Smooth muscle cell of the brain vasculature (primary cell): ENCODE data around the gene SEH1L.
"Not testable (repeated sequence)": the region's sequence is repeated elsewhere in the genome, so short reads cannot be mapped to it uniquely, and the experiment has no call there.

ENCODE experiments used
- DNase-seq: peaks from one replicate; pipeline ENCODE4 v3.0.0-alpha.2; 2012; ENCODE audit warnings: low read depth, low spot score

SEH1L gene

DNA sequence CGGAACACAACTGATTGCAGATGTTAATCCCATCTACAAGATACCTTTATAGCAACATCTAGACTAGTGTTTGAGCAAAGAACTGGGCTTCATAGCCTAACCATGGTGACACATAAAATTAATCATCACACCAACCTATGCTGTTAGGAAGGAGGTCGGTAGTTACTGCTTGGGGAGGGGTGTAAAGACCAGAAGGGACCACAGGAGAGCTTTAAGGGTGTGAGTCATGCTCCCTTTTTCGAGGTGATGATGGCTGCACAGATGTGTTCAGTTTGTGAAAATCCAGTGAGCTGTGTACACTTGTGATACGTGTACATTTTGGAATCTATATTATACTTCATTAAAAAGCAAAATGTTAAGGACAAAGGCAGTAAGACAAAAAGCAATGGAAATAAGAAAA, 4.6 kb upstream of the SEH1L start:
- DNase-seq, result no peak

DNA sequence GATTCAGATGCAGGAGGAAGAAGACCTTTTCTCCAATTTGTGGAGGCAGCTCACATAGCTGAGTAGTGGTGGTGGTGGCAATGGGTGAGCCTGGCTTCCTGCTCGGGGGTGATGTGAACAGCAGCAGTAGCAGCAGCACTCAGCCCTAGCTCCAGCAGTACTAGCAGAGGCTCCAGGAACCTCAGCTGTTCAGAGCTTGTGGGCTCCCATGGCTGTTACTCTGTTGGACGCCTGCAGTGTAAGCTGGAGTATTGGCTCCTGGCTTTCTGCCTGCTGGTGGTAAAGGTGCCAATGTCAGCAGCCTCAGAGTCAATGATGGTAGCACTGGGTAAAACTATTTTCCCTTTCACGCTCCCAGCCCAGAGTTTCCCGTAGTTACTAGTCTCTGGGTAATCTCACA, 3.1 kb upstream of the SEH1L start:
- no peak for DNase-seq

DNA sequence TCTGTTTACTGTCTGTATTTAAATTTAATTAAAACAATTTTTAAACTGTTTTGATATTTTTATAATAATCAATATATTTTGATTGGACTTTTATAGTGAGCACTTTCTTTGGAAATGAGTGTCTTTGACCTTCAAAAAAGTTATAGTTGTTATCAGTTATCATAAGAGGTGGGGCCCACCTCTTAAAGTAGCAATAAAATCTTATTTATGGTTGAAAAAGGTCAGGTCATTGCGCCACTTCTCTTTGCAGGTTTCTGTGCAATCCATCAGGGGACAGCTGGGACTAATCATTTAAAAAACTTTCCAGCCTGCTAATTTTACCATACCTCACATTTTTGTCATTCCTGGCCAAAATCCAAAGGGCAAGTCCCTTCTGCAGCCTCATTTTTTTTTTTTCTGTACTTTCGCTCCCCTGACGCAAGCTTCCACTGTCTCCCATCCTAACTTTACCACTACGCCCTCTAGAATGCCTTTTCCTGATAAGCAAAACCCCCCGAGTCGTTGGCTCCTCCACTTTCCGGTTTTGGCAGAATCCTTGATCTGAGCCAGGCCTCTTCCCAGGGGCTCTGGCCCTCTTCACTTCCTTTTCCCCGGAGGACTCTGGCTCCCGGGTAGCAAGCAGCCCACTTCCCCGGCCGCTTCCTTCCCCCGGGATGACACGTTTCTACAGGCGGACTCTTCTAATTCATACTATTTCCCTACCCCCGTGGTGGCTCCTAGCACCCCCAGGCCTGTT, 1.1 kb upstream of the SEH1L start:
- DNase-seq, result no peak

DNA sequence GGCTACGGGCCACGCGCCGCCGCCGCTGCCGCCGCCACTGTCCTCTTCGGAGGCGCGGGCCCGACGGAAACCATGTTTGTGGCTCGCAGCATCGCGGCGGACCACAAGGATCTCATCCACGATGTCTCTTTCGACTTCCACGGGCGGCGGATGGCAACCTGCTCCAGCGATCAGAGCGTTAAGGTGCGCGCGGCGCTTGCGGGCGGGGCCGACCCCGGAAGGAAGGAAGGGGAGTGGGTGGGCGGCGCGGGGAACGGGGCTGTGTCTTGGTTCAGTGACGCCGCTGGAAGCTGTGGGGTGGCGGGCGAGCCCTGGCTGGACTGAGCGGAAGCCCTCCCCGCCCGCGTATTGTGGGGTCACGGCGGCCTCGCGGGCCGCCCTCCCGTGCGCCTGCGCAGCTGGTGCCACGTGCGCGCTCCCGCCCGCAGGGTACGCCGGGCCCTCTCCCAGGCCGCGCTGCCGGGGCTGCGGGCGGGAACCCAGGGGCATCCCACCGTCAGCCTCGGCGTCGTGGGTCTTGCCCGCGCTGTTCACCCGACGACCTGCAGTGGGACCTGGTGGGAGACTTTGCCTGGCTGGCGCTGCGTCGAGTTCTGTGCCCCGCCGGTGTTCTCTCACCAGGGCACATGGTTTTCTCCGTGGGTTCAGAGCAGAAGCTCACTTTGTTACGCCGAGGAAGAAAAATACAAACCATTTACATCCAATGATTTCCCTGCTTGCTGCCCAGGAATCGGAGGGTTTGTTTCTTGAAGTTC, 416 bp downstream of the SEH1L start:
- DNase-seq, result peak; percentile 85

DNA sequence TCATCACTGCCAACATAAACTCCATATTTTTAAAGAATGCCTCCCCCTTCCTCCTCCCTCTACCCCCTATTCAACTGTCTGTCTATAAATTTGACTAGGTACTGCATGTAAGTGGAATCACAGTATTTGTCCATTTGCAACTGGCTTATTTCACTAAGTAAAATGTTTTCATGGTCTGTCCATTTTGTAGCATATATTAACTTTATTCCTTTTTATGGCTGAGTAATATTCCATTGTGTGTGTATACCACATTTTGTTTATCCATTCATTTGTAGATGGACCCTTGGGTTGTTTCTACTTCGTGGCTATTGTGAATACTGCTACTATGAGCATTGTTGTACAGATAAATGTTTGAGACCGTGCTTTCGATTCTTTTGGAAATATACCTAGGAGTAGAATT, 10.7 kb downstream of the SEH1L start:
- DNase-seq, result no peak

DNA sequence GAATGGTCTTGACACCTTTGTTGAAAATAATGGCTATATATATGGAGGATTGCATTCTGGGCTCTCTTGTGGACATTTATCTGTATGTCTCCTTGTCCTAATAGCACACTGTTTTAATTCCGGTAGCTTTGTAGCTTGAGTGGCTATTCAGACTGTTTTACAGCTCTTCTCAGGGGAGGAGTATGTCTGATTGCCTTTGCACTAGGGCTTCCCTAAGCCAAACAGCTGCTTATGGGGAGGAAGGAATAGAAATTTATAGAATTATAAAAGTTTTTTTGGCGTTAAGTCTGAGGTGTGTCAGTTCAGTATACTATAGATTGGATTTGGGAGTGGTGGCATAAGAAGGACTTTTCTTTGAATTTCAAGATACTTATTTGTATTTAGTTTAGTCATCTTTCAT, 12.6 kb downstream of the SEH1L start:
- no peak for DNase-seq

GRCh38 chr18:12960853-12961397, 13.1 kb downstream of the SEH1L start:
- DNase-seq, result no peak

DNA sequence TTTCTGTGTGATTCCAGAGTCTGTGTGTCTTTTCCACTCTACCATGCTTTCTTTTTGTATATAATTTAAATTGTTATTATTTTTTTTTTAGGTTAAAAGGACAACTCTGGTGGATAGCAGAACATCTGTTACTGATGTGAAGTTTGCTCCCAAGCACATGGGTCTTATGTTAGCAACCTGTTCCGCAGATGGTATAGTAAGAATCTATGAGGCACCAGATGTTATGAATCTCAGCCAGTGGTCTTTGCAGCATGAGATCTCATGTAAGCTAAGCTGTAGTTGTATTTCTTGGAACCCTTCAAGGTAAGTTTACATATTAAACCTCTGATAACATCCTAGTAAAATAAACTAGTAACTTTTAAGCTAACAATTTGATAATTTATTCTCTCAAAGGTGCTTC, 15.3 kb downstream of the SEH1L start:
- no peak for DNase-seq

- no peak for DNase-seq
Observed at GRCh38 chr18:12968115-12968514, 20.3 kb downstream of the SEH1L start.

- no peak for DNase-seq
Observed at GRCh38 chr18:12968619-12969018, 20.8 kb downstream of the SEH1L start.

DNA sequence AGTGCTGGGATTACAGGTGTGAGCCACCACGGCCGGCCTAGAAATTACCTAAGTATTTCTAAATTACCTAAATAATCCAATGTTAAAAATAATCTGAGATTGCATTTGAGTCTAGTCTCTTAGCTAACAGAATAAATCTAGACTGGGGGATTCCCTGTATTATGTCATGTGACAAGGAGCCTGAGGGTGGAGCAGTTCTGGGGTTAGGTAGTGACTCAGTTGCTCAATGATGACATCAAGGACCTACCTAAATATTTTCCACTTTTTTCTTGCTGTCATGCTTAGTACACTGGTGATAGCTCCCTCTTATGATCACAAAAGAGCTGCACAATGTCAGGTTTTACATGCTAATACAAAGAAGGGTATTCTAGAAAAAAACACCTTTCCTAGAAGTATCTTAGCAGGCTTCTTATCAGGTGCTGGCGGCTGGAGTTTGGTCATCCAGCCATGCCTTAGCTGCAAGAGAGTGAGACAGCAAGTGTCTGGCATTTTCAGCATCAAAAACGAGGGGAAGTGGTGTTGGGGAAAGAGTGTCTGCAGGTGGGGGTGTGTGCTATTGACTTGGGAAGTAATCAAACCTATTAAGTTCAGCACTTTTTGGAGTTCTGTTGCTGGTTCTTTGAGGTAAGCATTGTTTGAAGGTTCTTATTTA, 25.9 kb downstream of the SEH1L start:
- no peak for DNase-seq

GRCh38 chr18:12975488-12975887, 27.7 kb downstream of the SEH1L start:
- DNase-seq, result no peak

DNA sequence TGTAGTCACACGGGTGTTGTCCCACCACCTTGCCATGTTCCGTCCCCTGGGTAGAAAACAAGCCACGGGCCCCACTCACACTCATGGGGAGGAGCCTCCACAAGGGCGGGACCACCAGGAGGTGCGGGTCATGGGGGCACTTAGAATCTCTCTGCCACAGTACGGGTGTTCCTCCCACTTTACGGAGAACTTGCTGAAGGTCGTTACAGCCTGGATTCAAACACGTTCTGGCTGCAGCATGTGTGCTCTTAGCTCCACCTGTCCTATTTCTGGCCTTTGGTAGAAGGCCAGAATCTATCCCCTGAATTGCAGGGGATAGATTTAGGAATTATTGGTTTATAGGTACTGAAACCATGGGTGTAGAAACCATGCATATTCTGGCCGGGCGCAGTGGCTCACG, 28.5 kb downstream of the SEH1L start:
- no peak for DNase-seq

DNA sequence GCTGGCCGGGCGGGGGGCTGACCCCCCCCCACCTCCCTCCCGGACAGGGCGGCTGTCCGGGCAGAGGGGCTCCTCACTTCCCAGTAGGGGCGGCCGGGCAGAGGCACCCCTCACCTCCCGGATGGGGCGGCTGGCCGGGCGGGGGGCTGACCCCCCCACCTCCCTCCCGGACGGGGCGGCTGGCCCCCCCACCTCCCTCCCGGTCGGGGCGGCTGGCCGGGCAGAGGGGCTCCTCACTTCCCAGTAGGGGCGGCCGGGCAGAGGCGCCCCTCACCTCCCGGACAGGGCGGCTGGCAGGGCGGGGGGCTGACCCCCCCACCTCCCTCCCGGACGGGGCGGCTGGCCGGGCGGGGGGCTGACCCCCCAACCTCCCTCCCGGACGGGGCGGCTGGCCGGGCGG, 32.3 kb downstream of the SEH1L start:
- not testable (repeated sequence) for DNase-seq

- no peak for DNase-seq
Observed at GRCh38 chr18:12989397-12990122, 41.7 kb downstream of the SEH1L start.

GRCh38 chr18:12990123-12990475, 42.3 kb downstream of the SEH1L start:
- DNase-seq, result no peak

GRCh38 chr18:12990641-12990966, 42.8 kb downstream of the SEH1L start:
- DNase-seq, result no peak

GRCh38 chr18:12990967-12991820, 43.4 kb downstream of the SEH1L start, which contains the start of gene CEP192:
TSS of gene CEP192 (plus strand) at chr18:12991362. CDS start at chr18:12999425, 8,063 bp downstream.
- peak; percentile 94 for DNase-seq

DNA sequence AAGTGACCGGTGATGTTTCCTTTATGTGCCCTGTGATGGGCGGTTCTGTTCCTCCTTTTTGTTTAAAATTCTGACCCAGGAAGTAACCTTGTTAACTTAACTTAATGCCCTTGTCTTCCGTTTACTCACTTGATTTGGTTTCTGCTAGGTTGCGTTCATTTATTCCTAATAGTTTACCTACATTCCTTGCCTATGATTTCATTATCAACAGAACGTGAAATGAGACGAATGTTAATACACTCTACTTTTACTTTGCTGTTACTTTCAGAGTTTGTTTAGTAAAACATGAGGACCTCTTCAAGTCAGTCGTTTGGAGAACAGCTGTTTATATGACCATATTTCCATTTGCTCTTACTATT, 44.0 kb downstream of the SEH1L start:
- no peak for DNase-seq

DNA sequence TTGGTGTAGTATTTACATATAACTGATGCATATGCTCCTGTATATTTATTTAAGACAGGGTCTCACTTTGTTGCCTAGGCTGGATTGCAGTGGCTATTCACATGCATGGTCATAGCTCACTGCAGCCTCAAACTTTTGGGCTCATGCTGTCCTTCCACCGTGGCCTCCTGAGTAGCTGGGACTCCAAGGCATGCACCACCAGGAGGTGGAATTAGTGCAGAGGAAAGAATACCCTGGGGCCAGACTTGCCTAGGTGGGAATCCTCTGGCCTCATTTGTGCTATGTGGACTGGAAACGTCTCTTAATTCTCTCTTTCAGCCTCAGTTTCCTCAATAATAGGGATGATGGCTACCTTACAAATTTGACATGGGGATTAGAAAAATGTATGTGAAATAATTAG, 45.6 kb downstream of the SEH1L start:
- no peak for DNase-seq

GRCh38 chr18:12995424-12995823, 47.6 kb downstream of the SEH1L start:
- no peak for DNase-seq
